Measurements from ENCODE around the gene SYNPR. TPM values are rescaled to one million over a fixed set of nuclear protein-coding genes. Genes with fewer than 3 reads are reported as not detected.

The SYNPR gene
- total RNA-seq, 2 donors from 2014 or later = not detected

DNA sequence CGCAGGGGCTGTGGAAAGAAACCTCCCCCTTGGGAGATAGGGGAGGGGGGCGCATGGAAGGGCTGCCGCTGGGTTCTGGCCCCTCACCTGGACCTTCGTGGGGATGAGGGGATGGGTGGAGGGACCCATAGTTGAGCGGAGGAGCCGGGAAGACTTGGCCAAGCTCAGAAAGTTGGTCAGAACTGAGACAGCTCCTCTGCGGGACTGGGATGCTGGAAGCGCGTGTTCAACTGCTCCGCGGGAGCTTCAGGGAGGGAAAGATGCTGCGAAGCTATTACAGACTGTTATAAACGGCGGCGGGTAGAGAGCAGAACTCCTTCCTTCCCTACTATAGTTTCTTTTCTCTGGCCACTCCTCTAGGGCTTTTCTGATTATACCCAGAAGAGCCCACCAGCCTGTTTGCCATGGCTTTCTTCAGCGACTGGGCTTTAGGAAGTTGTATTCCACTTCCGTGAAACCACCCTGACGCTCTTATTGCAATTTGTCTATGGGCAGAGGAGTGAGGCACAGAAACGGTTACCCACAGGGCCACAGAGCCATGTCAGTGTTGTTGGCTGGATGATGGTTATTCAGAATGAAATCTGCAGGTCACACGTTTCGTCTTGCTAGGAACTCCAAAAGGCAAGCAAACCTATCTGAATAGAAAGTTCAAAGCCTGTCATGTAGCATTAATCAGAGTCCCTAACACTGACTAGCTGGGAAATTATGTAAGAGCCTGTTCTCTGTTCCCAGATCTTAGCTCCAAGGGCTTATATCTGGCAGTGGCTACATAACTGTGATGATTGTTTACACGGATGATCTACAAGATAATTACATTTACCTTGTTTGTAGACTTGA lies 1.1 kb downstream of the SYNPR start:
- ATAC-seq (replicated peaks) = no peak
- Mint-ChIP-seq H3K4me1 (no peaks in the 10 kb centered on the region), H3K36me3 (ENCODE audit: low read depth) (no peaks in the 10 kb centered on the region), H3K4me3 (no peak overlapping the region), H3K9me3 (no peaks in the 10 kb centered on the region), H3K27ac (no peak overlapping the region), H3K27me3 (peaks cover 24% of the 10 kb centered on the region)

- Mint-ChIP-seq H3K4me1 (no peaks in the 10 kb centered on the region), H3K36me3 (ENCODE audit: low read depth) (no peaks in the 10 kb centered on the region), H3K27me3 (no peaks in the 10 kb centered on the region), H3K4me3 (no peak overlapping the region), H3K9me3 (no peaks in the 10 kb centered on the region), H3K27ac (no peak overlapping the region)
- ATAC-seq (replicated peaks) = no peak
Measured at GRCh38 chr3:63287610-63288009, 9.5 kb downstream of the SYNPR start.

- Mint-ChIP-seq H3K9me3 (no peaks in the 10 kb centered on the region), H3K4me1 (no peaks in the 10 kb centered on the region), H3K4me3 (no peak overlapping the region), H3K27ac (no peak overlapping the region), H3K27me3 (peaks cover under 1% of the 10 kb centered on the region), H3K36me3 (ENCODE audit: low read depth) (no peaks in the 10 kb centered on the region)
- ATAC-seq (replicated peaks) = no peak
Measured at GRCh38 chr3:63290686-63291085, 12.6 kb downstream of the SYNPR start.

DNA sequence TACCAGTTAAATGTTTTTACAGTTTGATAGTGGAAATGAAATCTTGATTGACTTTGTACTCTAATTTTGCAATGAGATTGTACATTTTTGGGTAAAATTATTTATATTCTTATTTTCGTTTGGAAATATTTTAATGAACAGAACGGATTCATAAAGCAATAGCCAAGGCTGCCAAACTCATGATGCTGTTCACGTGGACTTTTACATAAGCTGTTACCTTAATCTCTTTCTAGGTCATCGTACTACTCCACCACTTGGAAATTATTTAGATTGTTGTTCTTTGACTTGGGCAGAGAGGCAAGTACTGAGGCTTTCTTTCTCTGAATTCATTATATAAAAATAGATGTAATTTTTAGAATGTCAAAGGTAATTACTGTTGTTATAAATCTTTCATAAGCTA lies 16.2 kb downstream of the SYNPR start:
- Mint-ChIP-seq H3K9me3 (no peaks in the 10 kb centered on the region), H3K4me1 (no peaks in the 10 kb centered on the region), H3K4me3 (no peak overlapping the region), H3K36me3 (ENCODE audit: low read depth) (no peaks in the 10 kb centered on the region), H3K27me3 (peaks cover 3% of the 10 kb centered on the region), H3K27ac (no peak overlapping the region)
- no peak for ATAC-seq (replicated peaks)

DNA sequence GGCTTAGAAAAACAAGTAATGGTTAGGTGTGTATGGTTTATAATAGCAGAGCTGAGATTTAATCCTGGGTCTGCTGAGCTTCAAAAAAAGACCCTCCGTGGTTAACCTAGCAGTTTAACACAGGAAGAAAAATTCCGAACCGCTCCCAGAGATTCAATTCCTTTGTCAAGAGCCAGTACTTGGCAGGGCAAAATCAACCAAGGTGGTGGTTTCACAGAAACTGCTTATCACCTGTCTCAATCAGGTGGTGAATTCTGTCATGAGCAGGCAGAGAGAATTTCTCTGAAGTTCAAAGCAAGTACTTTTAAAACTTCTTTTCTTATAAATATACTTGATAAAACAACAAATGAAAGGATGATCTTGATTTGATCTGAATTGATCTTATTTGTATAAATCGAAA lies 17.2 kb downstream of the SYNPR start:
- no peak overlapping the region for H3K4me3 Mint-ChIP-seq
- peaks cover 3% of the 10 kb centered on the region for H3K27me3 Mint-ChIP-seq
- H3K9me3 Mint-ChIP-seq = no peaks in the 10 kb centered on the region
- H3K36me3 Mint-ChIP-seq (ENCODE audit: low read depth) = no peaks in the 10 kb centered on the region
- no peak for ATAC-seq (replicated peaks)
- H3K27ac Mint-ChIP-seq = no peak overlapping the region
- no peaks in the 10 kb centered on the region for H3K4me1 Mint-ChIP-seq

DNA sequence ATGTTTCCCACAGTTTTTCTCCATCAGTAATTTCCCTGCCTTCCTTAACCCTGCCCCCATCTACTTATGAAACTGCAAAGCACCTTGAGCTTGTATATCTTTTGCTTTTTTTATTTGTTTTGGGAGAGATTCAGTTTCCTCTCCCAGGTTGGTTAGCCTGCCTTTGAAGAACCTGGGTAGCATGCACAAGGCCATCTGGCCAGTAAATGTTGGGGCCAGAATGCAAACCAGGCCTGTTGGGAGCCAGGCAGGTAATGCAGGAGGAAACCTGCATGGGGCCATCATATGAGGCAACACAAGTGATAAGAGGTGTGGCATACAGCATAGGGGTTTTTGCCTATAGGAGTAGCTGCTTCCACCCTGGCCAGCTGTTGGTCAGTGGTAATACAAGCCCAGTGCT lies 17.7 kb downstream of the SYNPR start:
- no peak overlapping the region for H3K4me3 Mint-ChIP-seq
- H3K4me1 Mint-ChIP-seq = no peaks in the 10 kb centered on the region
- no peaks in the 10 kb centered on the region for H3K36me3 Mint-ChIP-seq (ENCODE audit: low read depth)
- no peaks in the 10 kb centered on the region for H3K9me3 Mint-ChIP-seq
- peaks cover 3% of the 10 kb centered on the region for H3K27me3 Mint-ChIP-seq
- ATAC-seq (replicated peaks) = no peak
- no peak overlapping the region for H3K27ac Mint-ChIP-seq

GRCh38 chr3:63296249-63296648 lies 18.1 kb downstream of the SYNPR start:
- Mint-ChIP-seq H3K4me1 (no peaks in the 10 kb centered on the region), H3K27ac (no peak overlapping the region), H3K9me3 (no peaks in the 10 kb centered on the region), H3K27me3 (peaks cover 3% of the 10 kb centered on the region), H3K36me3 (ENCODE audit: low read depth) (no peaks in the 10 kb centered on the region), H3K4me3 (no peak overlapping the region)
- no peak for ATAC-seq (replicated peaks)

- no peaks in the 10 kb centered on the region for H3K27me3 Mint-ChIP-seq
- H3K27ac Mint-ChIP-seq = no peak overlapping the region
- no peaks in the 10 kb centered on the region for H3K4me1 Mint-ChIP-seq
- H3K9me3 Mint-ChIP-seq = no peaks in the 10 kb centered on the region
- no peak for ATAC-seq (replicated peaks)
- no peak overlapping the region for H3K4me3 Mint-ChIP-seq
- no peaks in the 10 kb centered on the region for H3K36me3 Mint-ChIP-seq (ENCODE audit: low read depth)
Measured at GRCh38 chr3:63303238-63303637, 25.1 kb downstream of the SYNPR start.

DNA sequence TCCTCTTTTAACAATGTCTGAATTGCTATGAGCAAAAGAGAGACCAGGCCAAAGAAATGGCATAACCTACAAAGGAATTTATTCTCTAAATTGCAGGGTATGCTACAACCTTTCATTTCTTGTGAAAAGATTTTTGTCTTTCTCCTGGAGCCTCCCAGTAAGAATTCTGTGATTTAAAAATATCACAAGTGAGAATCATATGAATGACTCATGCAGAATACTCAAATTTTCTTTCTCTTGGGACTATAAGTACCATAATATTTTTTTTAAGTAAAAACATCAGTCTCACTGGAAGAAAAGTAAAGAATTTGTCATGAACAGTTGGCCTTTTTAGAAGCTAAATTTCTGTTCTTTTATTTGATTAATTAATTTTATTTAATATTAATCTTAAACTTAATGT lies 26.3 kb downstream of the SYNPR start:
- Mint-ChIP-seq H3K4me1 (no peaks in the 10 kb centered on the region), H3K9me3 (no peaks in the 10 kb centered on the region), H3K4me3 (no peak overlapping the region), H3K27ac (no peak overlapping the region), H3K36me3 (ENCODE audit: low read depth) (no peaks in the 10 kb centered on the region), H3K27me3 (no peaks in the 10 kb centered on the region)
- ATAC-seq (replicated peaks) = no peak

DNA sequence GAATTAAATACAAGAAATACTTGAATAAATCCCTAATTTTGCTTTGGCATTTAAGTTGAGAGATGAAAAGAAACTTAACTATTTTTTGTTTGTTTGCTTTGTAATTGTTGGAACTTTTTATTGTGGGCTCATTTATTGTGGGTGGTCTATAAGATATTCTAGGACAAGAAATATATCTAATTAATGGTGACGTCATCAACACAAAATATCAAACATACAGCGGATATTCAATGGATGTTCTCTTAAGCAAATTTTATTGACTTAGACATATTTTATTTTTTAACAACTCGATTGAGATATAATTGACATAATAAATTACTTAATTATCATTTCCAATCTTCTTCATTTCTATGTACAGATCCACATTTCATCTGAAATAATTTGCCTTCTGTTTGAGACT lies 30.0 kb downstream of the SYNPR start:
- H3K4me1 Mint-ChIP-seq = no peaks in the 10 kb centered on the region
- H3K27ac Mint-ChIP-seq = no peak overlapping the region
- no peak for ATAC-seq (replicated peaks)
- H3K27me3 Mint-ChIP-seq = peaks cover 2% of the 10 kb centered on the region
- H3K9me3 Mint-ChIP-seq = no peaks in the 10 kb centered on the region
- H3K4me3 Mint-ChIP-seq = no peak overlapping the region
- H3K36me3 Mint-ChIP-seq (ENCODE audit: low read depth) = no peaks in the 10 kb centered on the region

DNA sequence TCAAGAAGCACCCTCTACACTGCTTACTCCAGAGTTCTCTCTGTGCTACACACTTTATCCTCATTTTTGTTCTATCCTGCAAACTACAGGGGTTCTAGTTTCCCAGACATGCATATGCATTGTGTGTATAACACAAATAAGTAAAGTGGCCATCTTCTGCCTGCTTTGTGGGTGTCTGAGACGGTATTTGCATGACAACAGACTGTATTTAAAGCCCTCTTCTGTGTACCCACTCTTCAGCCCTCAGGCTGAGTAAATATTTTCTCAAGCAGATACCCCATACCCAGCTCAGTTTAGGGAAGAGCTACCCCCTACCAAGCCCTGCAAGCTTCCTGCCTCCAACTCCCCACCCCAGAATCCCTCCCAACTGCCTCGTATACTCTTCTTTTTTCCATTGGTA lies 31.7 kb downstream of the SYNPR start:
- Mint-ChIP-seq H3K9me3 (no peaks in the 10 kb centered on the region), H3K27me3 (peaks cover 2% of the 10 kb centered on the region), H3K36me3 (ENCODE audit: low read depth) (no peaks in the 10 kb centered on the region), H3K4me1 (no peaks in the 10 kb centered on the region), H3K27ac (no peak overlapping the region), H3K4me3 (no peak overlapping the region)
- no peak for ATAC-seq (replicated peaks)

- H3K27me3 Mint-ChIP-seq = no peaks in the 10 kb centered on the region
- H3K36me3 Mint-ChIP-seq (ENCODE audit: low read depth) = no peaks in the 10 kb centered on the region
- no peaks in the 10 kb centered on the region for H3K9me3 Mint-ChIP-seq
- no peak for ATAC-seq (replicated peaks)
- no peak overlapping the region for H3K4me3 Mint-ChIP-seq
- H3K27ac Mint-ChIP-seq = no peak overlapping the region
- no peaks in the 10 kb centered on the region for H3K4me1 Mint-ChIP-seq
Measured at GRCh38 chr3:63323766-63324165, 45.7 kb downstream of the SYNPR start.

- no peak overlapping the region for H3K4me3 Mint-ChIP-seq
- ATAC-seq (replicated peaks) = no peak
- H3K36me3 Mint-ChIP-seq (ENCODE audit: low read depth) = no peaks in the 10 kb centered on the region
- H3K9me3 Mint-ChIP-seq = no peaks in the 10 kb centered on the region
- H3K27me3 Mint-ChIP-seq = no peaks in the 10 kb centered on the region
- H3K27ac Mint-ChIP-seq = no peak overlapping the region
- no peaks in the 10 kb centered on the region for H3K4me1 Mint-ChIP-seq
Measured at GRCh38 chr3:63324621-63325020, 46.5 kb downstream of the SYNPR start.

GRCh38 chr3:63325386-63325785 lies 47.3 kb downstream of the SYNPR start:
- Mint-ChIP-seq H3K4me3 (no peak overlapping the region), H3K27ac (no peak overlapping the region), H3K9me3 (no peaks in the 10 kb centered on the region), H3K36me3 (ENCODE audit: low read depth) (no peaks in the 10 kb centered on the region), H3K27me3 (no peaks in the 10 kb centered on the region), H3K4me1 (no peaks in the 10 kb centered on the region)
- ATAC-seq (replicated peaks) = no peak

GRCh38 chr3:63328365-63328764 lies 50.3 kb downstream of the SYNPR start:
- H3K36me3 Mint-ChIP-seq (ENCODE audit: low read depth) = no peaks in the 10 kb centered on the region
- H3K4me3 Mint-ChIP-seq = no peak overlapping the region
- H3K27ac Mint-ChIP-seq = no peak overlapping the region
- no peak for ATAC-seq (replicated peaks)
- no peaks in the 10 kb centered on the region for H3K4me1 Mint-ChIP-seq
- no peaks in the 10 kb centered on the region for H3K27me3 Mint-ChIP-seq
- H3K9me3 Mint-ChIP-seq = no peaks in the 10 kb centered on the region

DNA sequence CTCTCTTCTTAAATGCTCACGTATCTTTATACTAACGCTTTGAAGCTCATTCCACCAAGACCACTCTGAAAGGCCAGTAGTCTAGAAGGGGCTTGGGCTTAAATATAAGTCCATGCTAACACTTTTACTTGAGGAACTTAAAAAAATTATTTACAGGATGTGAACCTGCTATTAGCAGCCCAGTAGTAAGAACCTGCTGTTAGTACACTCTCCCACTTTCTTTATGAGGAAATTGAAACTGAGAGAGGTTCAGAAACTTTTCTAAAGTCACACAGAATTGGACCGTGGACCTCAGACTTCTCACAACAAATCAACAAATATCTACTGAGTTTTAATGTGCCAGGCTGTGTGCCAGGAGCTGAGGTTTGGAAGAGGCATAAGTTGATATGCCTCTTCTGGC lies 53.4 kb downstream of the SYNPR start:
- Mint-ChIP-seq H3K27ac (no peak overlapping the region), H3K4me1 (no peaks in the 10 kb centered on the region), H3K36me3 (ENCODE audit: low read depth) (no peaks in the 10 kb centered on the region), H3K9me3 (no peaks in the 10 kb centered on the region), H3K4me3 (no peak overlapping the region), H3K27me3 (no peaks in the 10 kb centered on the region)
- ATAC-seq (replicated peaks) = no peak

Measured in activated T-helper 17 cell treated with anti-CD3 and anti-CD28 coated beads, Interleukin-2, amount 50 U/mL, for 72 hours (primary cell).